ENCODE data around the gene SOX21. TPM values are rescaled to one million over a fixed set of nuclear protein-coding genes. Genes with fewer than 3 reads are reported as not detected.

SOX21 gene
- under 0.01 and 0.21 TPM in 2 replicates for total RNA-seq

DNA sequence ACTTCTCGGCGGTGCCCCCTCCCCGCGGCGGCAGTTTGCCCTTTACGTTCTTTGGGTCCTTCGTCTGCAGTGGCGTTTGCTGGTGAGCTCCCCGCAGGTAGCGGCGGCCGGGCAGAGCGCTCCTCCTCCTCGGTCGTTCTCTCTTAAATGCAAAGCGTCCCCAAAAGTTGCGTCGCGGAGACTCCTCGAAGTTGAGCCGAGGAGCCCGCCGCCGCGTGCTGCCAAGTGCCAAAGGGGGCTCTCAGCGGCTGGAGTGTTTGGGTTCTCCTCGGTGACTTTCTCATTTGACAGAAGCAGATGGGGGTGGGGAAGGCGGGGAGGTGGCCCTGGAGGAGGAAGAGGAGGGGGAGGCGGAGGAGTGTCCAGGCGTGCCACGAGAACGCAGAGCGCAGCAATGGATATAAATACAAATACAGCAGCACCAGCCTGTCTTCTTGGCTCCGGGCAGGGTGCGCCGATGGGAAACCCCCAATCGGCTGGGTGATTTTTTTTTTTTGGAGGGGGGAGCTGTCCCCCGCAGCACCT is at the start of gene SOX21:
Gene SOX21 (minus strand): TSS at position 259 of the 525 bp plus-strand sequence. CDS start 496 bp downstream, outside the sequence.

Other genes with a start within 250 kb of the SOX21 start
- 0.21 TPM in 1 of 2 replicates, not detected in the other for gene DCT, start 232.9 kb downstream of the SOX21 start, total RNA-seq
- 11.9 and 18.5 TPM in 2 replicates for gene TGDS, start 116.4 kb downstream of the SOX21 start, total RNA-seq
- gene GPR180, start 110.7 kb downstream of the SOX21 start, total RNA-seq, result 12.6 and 14.2 TPM in 2 replicates